NB4 (cell line): ENCODE results near the gene GSTK1.

Experiments
- MYC ChIP-seq: IDR thresholded peaks from 2 replicates; pipeline ENCODE4 v1.6.1; 2011; ENCODE audit warnings: low read depth, low read length
- POLR2A ChIP-seq: IDR thresholded peaks from 2 replicates; pipeline ENCODE4 v1.6.1; 2011; ENCODE audit warnings: mild to moderate bottlenecking; ENCODE audit not compliant: insufficient read length; ENCODE audit errors: extremely low read depth
- TF ChIP-seq, protein P1 (sequence below): IDR thresholded peaks from one replicate; pipeline ENCODE4 v1.5.1; 2012; ENCODE audit warnings: low read depth, low read length
- TF ChIP-seq, protein P2 (sequence below): IDR thresholded peaks from 2 replicates; pipeline ENCODE4 v1.6.1; 2011; ENCODE audit warnings: low read depth, low read length

DNA sequence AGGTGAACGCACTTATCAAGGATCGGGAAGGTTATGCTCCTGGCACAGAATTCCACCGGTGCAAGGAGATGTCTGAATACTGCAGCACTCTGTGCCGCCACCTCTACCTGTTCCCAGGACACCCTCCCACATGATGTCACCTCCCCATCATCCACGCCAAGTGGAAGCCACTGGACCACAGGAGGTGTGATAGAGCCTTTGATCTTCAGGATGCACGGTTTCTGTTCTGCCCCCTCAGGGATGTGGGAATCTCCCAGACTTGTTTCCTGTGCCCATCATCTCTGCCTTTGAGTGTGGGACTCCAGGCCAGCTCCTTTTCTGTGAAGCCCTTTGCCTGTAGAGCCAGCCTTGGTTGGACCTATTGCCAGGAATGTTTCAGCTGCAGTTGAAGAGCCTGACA, 41.7 kb downstream of the GSTK1 start:
- TF ChIP-seq POLR2A (no peak), MYC (no peak)
- TF ChIP-seq, protein P1, sequence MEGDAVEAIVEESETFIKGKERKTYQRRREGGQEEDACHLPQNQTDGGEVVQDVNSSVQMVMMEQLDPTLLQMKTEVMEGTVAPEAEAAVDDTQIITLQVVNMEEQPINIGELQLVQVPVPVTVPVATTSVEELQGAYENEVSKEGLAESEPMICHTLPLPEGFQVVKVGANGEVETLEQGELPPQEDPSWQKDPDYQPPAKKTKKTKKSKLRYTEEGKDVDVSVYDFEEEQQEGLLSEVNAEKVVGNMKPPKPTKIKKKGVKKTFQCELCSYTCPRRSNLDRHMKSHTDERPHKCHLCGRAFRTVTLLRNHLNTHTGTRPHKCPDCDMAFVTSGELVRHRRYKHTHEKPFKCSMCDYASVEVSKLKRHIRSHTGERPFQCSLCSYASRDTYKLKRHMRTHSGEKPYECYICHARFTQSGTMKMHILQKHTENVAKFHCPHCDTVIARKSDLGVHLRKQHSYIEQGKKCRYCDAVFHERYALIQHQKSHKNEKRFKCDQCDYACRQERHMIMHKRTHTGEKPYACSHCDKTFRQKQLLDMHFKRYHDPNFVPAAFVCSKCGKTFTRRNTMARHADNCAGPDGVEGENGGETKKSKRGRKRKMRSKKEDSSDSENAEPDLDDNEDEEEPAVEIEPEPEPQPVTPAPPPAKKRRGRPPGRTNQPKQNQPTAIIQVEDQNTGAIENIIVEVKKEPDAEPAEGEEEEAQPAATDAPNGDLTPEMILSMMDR, result no peak
- TF ChIP-seq, protein P2, sequence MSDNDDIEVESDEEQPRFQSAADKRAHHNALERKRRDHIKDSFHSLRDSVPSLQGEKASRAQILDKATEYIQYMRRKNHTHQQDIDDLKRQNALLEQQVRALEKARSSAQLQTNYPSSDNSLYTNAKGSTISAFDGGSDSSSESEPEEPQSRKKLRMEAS, result no peak
